Stimulated activated CD4-positive, alpha-beta T cell treated with anti-CD3 and anti-CD28 coated beads, TNF-alpha, amount 100 ng/mL, for 24 hours (primary cell): ENCODE data around the gene ROBO1.

Experiments used
- DNase-seq, 3 experiments: peaks; one replicate each; pipeline ENCODE4 v3.0.0-alpha.2; 2020; ENCODE audit warnings: low read depth in 3 of 3

ROBO1 gene

DNA sequence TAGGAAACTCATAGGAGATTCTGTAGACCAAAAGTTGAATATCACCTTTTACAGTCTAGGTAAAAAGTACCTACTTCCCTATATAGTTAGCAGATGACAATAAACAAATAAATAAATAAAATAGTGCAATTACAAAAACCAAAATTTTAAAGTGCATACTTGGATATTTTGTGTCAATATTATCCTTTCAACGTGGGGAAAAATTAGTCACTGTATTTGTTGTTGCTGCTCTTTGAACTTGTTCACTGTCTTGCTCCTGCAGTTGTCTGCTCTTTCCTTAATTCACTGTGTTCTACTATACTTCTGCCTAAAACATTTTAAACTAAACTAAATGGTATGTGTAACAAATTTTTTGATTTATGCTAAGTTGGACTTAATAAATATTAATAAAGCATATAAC is 889.0 kb downstream of the ROBO1 start:
- DNase-seq, result no peak

DNA sequence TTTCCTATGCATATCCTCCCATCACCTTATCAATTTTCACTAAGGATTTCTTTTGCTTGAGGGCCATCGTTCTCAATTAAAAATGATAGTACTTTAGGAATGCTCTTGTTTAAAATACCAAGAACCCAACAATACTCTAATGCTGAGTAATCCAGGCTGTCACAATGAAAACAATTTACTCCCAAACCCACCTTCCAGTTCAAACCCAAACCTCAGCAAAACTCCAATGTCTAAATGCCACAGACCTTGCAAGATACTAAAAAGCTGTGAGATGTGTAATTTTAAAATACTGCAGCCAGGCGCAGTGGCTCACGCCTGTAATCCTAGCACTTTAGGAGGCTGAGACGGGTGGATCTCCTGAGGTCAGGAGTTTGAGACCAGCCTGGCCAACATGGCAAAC is 889.8 kb downstream of the ROBO1 start:
- DNase-seq, result no peak

DNA sequence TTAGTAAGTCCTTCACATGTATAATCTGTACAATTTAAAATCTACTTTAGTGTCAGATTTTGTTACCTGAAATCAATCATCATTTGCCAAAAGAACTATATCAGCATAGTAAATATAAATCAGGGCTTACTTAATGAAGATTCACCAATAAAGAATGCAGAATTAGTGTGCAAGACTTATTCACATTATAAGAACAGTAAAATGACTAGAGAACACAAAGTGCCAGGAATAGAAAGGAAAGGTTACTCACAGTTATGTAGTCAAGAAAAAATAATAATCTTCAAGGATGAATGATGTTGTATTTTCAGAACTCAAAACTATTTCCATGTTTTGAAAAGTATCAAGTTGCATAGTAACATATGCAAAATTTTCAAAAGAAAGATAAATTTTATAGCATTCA is 891.9 kb downstream of the ROBO1 start:
- DNase-seq, result no peak

DNA sequence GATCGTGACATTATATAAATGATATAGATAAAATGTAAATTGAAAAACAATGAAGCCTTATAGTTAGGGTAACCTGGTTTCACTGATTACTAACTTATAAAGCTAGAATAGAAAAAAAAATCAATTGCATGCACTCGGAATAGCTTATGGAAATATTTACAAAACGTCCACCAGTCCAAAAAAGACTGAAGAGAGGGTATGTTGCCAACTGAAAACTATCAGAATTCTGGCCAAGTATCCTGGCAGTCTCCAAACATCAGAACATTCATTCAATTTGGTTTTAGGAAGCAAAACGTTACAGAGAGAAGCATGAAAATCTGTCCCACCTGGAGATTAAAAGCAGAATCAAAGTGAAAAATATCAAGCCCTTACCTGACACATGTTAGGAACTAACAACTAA is 892.4 kb downstream of the ROBO1 start:
- DNase-seq, result no peak

DNA sequence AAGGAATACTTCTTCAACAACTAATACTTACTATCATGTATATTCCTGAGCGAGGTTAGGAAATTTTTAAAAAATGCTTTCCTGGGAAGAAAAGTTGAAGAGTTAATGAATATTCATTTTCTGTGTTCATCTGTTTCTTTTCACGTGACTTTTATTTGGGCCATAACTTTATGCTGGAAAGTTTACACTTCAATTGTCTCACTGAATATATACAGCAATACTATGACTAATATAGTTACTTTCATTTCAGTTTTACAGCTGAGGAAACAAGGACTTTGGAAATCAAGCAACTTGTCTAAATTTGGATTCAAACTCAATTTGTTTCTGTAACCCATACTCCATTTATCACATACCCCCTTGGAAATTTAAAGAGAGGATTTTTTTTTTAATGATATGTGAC is 894.2 kb downstream of the ROBO1 start:
- no peak for DNase-seq

DNA sequence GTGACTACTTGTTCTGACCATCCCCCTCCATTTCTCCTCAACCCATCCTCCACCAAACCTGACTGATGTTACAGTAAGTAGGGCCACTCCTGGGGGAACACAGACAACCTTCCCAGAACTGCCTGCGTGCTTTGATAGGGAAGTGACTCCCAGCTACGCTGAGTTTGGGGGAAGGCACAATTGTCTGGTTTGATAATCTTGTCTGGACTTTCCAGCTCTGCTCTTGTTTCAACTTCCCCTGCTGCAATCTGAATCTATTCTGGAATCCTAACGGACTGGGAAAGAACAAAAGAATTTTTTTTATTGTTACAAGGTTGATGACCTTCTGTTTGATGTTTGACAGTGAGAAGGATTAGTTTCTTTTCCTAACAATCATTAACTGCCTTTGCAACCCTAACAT is 895.6 kb downstream of the ROBO1 start:
- DNase-seq, result no peak

DNA sequence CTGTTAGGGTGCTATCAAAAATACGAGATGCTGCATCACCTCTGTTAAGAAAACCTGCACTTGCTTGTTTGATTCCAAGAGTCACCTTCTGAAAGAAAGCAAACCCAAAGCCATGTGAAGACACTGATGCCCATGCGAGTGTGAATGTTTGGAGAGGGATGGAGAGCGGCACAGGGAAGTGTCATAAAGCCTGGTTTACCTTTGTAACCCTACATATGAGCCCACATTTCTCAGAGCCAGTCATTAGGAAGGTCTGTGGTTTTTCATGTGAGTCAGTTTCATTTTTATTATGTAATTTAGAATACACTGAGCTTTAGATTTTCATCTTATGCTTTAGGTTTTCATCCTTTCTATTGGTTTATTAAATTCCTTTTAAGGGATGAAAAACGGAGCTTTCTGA is 896.8 kb downstream of the ROBO1 start:
- no peak for DNase-seq

DNA sequence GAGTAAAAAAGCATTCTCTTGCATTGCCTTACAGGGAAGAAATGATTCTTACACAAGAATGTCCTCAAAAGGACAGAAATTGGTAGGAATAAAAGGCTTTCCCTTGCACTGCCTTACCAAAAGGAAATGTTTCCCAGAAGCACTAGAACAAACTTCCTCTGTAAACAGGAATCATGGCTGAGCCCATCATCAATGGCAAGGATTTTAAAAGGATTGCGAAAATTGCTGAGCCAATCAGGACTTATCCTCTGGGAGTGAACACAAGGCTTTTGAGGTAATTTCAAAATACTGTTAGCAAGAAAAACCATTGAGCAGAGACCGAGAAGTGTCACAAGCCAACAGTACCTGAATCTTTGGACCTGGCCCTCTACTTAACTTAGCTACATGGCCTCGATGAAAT is 897.3 kb downstream of the ROBO1 start:
- no peak for DNase-seq

DNA sequence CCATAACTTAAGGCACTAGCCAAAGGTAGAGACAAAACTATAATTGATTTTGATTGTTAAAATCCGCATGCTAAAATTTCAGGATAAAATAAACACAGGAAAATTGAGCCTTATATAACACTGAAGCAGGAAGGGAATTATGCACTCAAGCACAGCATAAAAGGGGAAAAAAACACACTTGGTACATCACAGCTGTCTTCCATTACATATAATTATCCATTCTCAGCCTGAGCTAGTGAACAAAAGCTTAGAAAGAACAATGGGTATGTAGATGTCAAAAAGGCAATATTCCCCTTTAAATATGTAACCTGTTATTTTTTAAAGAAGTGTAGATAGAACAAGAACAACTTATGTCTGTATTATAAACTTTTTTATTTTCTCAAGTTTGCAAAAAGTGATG is 899.2 kb downstream of the ROBO1 start:
- no peak for DNase-seq

DNA sequence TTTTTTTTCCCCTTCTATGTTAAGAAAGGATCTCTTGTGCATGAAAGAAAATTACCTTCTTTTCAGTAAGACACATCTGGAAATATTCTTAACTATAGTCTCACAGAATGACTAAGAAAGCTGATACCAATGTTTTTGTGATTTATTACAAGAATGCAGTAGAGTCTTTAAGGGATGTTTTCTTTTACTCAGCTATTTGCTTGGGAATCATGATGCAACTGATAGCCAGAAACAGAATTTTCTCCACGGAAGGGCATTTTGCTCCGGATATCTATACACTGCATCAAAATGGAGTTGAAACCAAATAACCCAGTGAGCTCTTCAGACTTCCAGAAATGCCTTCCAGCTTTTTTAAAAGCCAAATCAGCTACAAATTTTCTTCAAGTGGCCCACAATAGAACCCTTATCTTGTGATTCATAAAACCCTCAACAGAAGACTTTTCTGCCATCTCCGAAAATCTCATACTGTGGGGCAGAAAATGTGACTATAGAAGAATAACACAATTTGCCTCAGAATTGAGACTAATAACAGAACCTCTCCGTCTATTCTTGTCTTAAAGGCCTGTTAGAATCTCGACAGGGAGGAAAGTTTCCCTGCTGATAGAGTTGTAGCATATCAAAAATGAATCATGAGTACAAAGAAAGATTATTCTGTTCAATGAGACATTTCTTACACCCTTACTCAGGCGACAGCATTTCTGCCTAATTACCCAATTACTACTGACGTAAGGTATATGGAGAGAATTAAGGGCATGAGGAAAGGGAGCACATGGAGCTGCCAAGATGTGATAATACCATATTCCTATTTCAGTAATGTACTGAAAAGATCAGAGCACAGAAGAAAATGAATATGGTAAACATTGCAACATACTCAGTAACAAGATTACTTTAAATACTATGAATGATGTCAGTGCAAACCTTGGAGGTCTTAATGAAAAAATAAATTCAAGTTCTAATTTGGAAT is 900.1 kb downstream of the ROBO1 start:
- DNase-seq, result no peak

DNA sequence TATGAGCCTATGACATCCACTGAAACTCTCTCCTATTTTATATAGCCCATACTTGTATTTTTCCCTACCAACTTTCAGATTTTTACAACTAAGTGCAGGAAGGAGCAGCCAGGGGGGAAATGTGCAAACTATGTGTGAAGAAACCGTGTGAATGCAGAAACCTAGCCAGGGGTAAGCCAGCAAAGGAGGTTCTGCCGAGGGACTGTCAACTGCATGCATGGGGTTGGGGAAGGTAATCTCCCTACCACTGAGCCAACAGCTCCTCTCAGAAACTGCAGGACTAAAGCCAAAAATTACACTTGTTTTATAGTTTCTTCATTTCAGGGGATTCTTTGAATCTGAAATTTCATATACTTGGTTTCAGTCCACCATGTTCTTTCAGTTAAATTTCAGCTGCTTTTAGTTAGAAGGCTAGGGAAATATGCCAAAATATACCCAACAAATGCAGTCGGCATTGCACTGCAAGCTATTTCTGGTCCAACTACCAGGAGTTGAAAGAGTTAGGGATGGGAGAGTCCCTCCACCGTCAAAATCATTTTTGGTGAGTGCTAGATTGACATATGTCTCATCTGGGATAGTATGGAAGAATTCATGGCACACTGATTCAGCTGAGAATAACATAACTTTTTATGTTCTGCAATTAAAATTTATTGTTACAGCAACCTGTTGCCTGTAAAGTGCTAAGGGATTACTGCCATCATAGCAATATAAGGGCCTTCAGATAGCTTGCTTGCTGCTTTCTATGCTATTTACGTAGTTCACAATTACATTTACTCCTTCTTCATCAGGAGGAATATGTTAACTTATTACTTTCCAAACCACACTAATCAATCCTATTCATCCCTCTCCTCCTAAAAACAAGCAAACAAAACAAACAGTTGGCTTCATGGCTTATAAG is 904.2 kb downstream of the ROBO1 start:
- no peak for DNase-seq

DNA sequence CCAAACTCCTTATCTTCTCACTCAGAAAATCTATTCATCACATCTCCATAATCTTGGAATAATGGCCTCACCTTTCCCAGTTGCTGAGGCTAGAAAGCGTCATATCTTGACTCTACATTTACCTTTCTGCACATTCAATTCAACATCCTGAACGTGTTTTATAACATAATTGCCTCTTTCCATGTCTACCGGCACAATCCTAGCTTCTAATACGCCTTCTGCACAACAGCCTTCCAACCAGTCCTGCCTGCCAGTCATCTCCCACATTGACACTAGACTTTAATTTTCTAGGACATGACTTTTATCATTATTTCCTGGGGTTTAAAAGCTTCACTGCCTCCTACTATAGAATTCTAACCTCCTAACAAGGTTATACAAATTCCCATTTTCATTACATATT is 906.6 kb downstream of the ROBO1 start:
- no peak for DNase-seq

DNA sequence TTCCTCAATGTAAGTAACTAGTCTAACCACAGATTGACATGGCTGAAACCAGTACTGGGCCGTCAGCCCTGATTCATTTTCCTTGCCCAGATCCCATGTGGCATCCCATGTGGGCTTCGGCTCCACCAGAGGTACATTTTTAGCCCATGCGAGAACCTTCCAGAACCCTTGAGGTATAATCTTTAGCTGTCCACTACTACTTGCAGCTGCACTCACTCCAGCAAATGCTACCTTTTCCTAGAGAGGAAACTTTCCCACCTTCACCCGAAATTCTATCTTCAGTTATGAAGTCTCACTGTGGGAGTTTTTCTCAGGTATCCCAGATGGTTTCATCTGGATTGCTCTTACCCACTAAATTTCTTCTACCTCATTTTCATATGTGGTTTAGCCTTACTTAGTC is 907.2 kb downstream of the ROBO1 start:
- DNase-seq, result no peak

DNA sequence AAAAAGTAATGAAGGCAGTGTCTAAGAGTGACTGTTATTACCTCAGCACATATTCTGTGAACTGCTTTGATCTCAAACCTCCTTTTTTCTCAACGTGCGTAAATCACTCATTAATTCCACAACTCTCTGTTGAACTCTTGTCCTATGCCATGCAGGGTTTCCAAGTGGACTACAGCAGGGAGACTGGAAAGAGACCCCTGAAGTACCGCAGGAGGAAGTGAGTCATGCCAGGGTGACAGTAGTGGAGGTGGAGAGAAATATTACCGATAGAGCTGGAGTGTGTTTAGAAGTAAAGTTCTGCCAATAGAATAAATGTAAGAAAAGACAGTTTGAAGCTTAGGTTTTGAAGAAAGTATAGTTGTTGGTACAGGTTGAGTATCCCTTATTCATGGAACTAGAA is 908.9 kb downstream of the ROBO1 start:
- no peak for DNase-seq

DNA sequence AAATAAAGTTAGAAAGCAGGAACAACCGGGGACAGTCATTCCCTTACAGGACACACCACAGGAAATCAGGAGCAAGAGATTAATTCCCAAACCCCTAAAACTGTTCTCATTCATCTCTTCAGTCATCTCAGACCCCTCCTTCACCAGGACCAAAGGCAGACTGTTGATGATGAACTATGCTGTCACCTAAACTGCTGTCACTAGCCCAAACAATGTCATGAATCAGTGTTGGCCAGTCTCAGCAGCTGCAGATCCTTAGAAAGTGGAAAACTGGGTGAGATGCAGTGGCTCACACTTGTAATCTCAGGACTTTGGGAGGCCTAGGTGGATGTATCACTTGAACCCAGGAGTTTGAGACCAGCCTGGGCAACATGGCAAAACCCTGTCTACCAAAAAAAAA is 909.6 kb downstream of the ROBO1 start:
- DNase-seq, result no peak

DNA sequence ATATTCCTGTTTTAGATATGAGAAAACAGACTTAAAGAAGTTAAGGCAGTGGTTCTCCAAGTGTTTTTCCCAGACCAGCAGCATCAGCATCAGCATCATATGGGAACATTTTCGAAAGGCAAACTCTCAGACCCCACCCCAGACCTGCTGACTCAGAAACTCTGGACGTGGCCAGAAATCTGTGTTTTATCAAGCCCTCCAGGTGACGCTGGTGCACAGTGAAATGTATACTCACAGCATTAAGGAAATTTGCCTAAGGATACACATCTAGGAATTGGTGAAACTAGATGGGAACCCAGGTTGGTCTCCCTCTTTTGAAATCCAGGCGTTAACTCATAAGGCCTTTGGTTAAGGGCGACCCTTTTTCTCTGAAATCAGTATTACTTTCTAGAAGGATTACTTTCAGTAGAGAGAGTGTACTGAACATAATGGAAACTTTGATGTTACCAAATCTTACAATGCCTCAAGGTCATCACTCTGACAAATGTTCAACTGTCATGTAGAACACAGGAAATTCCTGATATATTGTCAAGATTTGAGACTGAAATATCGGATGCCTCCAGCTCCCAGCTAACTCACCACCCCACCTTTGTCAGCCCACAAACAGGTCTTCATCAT is 910.2 kb downstream of the ROBO1 start:
- no peak for DNase-seq

DNA sequence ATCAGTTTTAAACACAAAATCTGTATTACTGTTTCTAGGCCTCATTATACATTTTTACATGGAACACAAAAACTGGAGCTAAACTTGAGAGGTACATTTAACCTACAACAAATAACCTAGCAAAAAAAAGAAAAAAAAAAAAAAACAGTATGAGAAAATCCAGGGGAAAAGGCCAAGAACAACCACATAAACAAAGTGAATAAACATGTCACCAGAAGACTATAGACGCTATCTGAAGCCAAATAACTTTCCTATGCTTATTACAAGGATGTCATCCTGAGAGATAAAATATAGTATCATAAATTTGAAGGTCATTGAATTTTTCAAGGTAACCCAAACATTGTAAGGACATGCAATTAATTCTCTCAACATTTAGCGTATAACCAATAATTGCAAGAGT is 911.6 kb downstream of the ROBO1 start:
- no peak for DNase-seq

DNA sequence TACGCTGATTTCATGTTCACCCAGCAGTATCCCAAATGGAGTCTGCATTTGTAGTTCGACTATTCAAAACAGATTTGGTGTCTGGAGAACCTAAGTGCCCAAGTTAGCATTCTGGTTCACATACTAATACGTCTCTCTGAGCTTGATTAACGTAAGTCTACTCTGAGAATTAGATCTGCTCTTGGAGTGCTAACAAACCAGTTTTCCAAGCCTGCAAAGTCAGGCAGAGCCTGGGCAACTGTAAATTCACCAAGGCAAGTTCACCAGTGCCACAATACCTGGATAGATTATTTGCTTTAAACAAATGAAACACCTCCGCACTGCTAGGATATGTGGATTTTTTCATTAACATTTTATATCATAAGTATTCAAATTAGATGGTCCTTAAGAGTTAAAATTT is 912.6 kb downstream of the ROBO1 start:
- DNase-seq, result no peak

DNA sequence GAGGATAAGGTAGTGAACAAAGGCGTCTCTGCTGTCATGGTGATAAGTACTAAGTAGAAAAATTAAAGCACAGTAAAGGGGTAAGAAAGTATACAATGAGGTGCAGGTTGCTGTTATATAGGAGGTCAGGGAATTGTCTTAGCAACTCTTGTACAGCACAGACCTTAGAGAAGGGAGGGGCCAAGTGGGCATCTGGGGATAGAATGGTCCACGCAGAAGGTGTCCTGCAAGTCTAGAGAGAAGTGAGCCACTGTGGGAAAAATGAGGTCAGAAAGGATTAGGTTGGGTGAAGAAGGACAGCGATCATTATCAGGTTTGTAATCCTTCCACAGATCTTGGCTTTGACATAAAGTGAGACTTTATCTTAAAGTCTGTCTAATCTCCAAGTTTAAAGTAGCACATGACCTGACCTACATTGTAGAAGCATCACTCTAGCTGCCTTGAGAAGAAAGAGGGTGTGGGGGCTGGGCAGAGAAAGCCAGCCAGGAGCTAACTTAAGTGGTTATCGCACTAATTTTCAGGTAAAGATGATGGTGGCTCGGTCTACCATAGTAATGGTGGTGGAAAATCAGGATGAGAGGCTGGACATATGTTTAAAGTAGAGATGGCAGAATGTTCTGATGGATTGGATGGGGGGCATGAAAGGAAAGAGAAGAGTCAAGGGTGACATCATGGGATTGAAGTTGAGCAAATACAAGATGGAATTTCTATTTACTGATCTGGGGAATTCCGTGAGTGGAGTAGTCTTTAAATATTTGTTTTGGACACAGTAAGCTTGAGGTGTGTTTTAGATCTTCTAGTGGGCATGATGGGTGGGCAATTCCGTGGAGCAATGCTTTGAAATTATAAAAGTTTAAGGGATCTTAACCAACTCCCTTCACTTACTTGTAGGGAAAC is 919.2 kb downstream of the ROBO1 start:
- no peak for DNase-seq

DNA sequence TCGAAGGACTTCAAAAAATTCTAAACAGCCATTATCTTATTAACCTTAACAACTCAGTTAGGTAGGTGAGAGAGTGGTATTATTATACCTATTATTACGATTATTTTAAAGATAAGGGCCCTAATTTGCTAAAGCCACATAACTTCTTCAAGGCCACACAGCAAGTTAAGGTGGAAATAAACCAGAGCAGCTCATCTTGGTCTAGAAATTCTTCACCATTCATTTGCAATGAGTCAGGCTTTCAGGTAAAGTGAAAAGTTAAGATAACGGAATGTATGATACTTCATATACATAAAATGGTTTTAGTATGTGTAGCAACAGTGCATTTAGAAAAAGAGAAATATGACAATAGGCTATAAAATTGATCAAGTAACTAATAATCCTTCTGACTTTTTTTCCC is 920.2 kb downstream of the ROBO1 start:
- DNase-seq, result no peak

DNA sequence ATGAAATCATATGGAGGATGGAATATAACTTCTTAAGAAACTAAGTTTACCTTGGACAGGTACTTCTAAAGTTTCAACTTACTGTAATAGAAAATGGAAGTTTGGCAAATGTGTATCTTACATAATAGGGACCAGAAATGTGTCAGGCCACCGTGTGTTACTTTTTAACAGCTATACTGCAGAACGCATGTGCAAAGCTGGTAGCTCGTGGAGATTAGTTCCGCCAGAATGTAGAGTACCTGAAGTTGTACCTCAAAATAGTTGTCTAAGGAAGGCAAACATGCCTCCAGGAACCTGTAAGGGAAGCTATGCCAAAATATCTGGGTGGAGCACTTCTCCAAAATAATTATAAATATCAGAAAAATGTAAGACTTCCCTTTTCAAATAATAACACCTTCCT is 920.6 kb downstream of the ROBO1 start:
- no peak for DNase-seq
